ENCODE data around the gene CLIC1. TPM values are rescaled to one million over a fixed set of nuclear protein-coding genes. Genes with fewer than 3 reads are reported as not detected.

Gene CLIC1
- 100 to 1,000 TPM in 4 of 5 donors, 10 to 100 TPM in 1; 89.5 to 146 (median 112) TPM for total RNA-seq
- 316 TPM for total RNA-seq (2013)
- total RNA-seq, result 60.3 to 385 (median 123) reads per million in 29 experiments

GRCh38 chr6:31736021-31736767 is at the start of gene CLIC1:
CLIC1 (minus strand) TSS chr6:31736530; CDS start chr6:31736300, 230 bp downstream.
- no peaks in the 10 kb centered on the region for H3K27me3 Mint-ChIP-seq
- H3K9me3 ChIP-seq, result no peaks in the 10 kb centered on the region
- H3K9me3 Mint-ChIP-seq, result no peaks in the 10 kb centered on the region
- peak within 1 kb of the TSS; percentile 81 for H3K27ac ChIP-seq (ENCODE audit: low read length)
- ChIA-PET CTCF (interaction anchor here in 1 of 2 donors (1.0 to 1.7 kb wide), 3 partner anchors 8 to 94 kb away, joined by 4 to 9 read pairs (median 5); no protein-coding TSS in a partner anchor), POLR2A (interaction anchor here in 1 of 2 donors (0.5 kb wide), 1 partner anchor 74 kb away, joined by 5 read pairs; no protein-coding TSS in a partner anchor)
- peaks cover 73 to 83% (median 77%) of the 10 kb centered on the region in 3 donors for H3K4me1 Mint-ChIP-seq
- peaks cover 45 to 70% of the 10 kb centered on the region in 2 experiments for H3K4me1 ChIP-seq (ENCODE audit: control insufficient read depth in 1 of 2, extremely low read depth in 1 of 2, insufficient read depth in 2 of 2, low read length in 2 of 2)
- peak within 1 kb of the TSS; percentile 85 to 90 for H3K4me3 ChIP-seq (ENCODE audit: control insufficient read depth in 1 of 2, extremely low read depth in 1 of 2, low read length in 1 of 2)
- DNase-seq (peak in 32 of 35 experiments; percentile 7 to 79 (median 46)), ATAC-seq (replicated peaks in 1 of 4) (peak; percentile 6 to 23 (median 16))
- H3K27me3 ChIP-seq (replicated peaks in 1 of 2; ENCODE audit: control insufficient read depth in 2 of 2, extremely low read depth in 1 of 2, insufficient read depth in 2 of 2, low read length in 1 of 2), result no peaks in the 10 kb centered on the region
- H3K4me3 Mint-ChIP-seq, result peak within 1 kb of the TSS; percentile 91 to 95 (median 92)
- peaks cover 4 to 30% of the 10 kb centered on the region in 2 donors for H3K36me3 ChIP-seq (ENCODE audit: control insufficient read depth in 2 of 2, extremely low read depth in 1 of 2, insufficient read depth in 1 of 2, low read length in 1 of 2)
- peaks cover 19% of the 10 kb centered on the region for H3K36me3 Mint-ChIP-seq
- WGBS (ENCODE audit: insufficient coverage), result 0% methylated on average over 6 of the region's 24 CpGs
- H3K27ac Mint-ChIP-seq, result peak within 1 kb of the TSS; percentile 95 to 97

- WGBS (ENCODE audit: insufficient coverage), result 97% methylated on average over 10 of the region's 11 CpGs
- H3K27me3 ChIP-seq (replicated peaks in 1 of 2; ENCODE audit: control insufficient read depth in 2 of 2, extremely low read depth in 1 of 2, insufficient read depth in 2 of 2, low read length in 1 of 2), result peaks cover 0 to 3% of the 10 kb centered on the region in 2 experiments
- no peak overlapping the region for H3K27ac Mint-ChIP-seq
- H3K4me1 Mint-ChIP-seq, result peaks cover 0 to 6% (median 2%) of the 10 kb centered on the region in 3 donors
- no peaks in the 10 kb centered on the region for H3K9me3 Mint-ChIP-seq
- H3K27me3 Mint-ChIP-seq, result no peaks in the 10 kb centered on the region
- no peaks in the 10 kb centered on the region for H3K4me1 ChIP-seq (ENCODE audit: control insufficient read depth in 1 of 2, extremely low read depth in 1 of 2, insufficient read depth in 2 of 2, low read length in 2 of 2)
- ATAC-seq (replicated peaks in 1 of 4) (no peak), DNase-seq (no peak)
- H3K36me3 ChIP-seq (ENCODE audit: control insufficient read depth in 2 of 2, extremely low read depth in 1 of 2, insufficient read depth in 1 of 2, low read length in 1 of 2), result peaks cover 4 to 45% of the 10 kb centered on the region in 2 donors
- H3K9me3 ChIP-seq, result no peaks in the 10 kb centered on the region
- CTCF ChIA-PET, result interaction anchor here in 1 of 2 donors (0.7 kb wide), 1 partner anchor 189 kb away, joined by 4 read pairs; no protein-coding TSS in a partner anchor
- no peak overlapping the region for H3K27ac ChIP-seq (ENCODE audit: low read length)
- POLR2A ChIA-PET, result no interaction called here
- H3K4me3 ChIP-seq (ENCODE audit: control insufficient read depth in 1 of 2, extremely low read depth in 1 of 2, low read length in 1 of 2), result no peak overlapping the region
- H3K4me3 Mint-ChIP-seq, result no peak overlapping the region
- H3K36me3 Mint-ChIP-seq, result peaks cover 32% of the 10 kb centered on the region
These were observed 49.1 kb upstream of the CLIC1 start for GRCh38 chr6:31785475-31785874.

- no peak overlapping the region for H3K27ac Mint-ChIP-seq
- no peak for DNase-seq
These were observed 48.0 kb upstream of the CLIC1 start for GRCh38 chr6:31784098-31784925.

GRCh38 chr6:31782126-31782855 is 46.0 kb upstream of the CLIC1 start:
- H3K4me1 ChIP-seq (ENCODE audit: control insufficient read depth in 1 of 2, extremely low read depth in 1 of 2, insufficient read depth in 2 of 2, low read length in 2 of 2), result peaks cover 0 to 8% of the 10 kb centered on the region in 2 experiments
- H3K27me3 ChIP-seq (replicated peaks in 1 of 2; ENCODE audit: control insufficient read depth in 2 of 2, extremely low read depth in 1 of 2, insufficient read depth in 2 of 2, low read length in 1 of 2), result peaks cover 0 to 3% of the 10 kb centered on the region in 2 experiments
- H3K27ac Mint-ChIP-seq, result no peak overlapping the region
- H3K4me1 Mint-ChIP-seq, result peaks cover 4 to 7% (median 7%) of the 10 kb centered on the region in 3 donors
- ChIA-PET CTCF (no interaction called here), POLR2A (no interaction called here)
- H3K27ac ChIP-seq (ENCODE audit: low read length), result no peak overlapping the region
- no peaks in the 10 kb centered on the region for H3K27me3 Mint-ChIP-seq
- H3K4me3 ChIP-seq (ENCODE audit: control insufficient read depth in 1 of 2, extremely low read depth in 1 of 2, low read length in 1 of 2), result no peak overlapping the region
- no peaks in the 10 kb centered on the region for H3K9me3 ChIP-seq
- H3K4me3 Mint-ChIP-seq, result no peak overlapping the region
- DNase-seq (no peak), ATAC-seq (replicated peaks in 1 of 4) (no peak)
- H3K36me3 Mint-ChIP-seq, result peaks cover 30% of the 10 kb centered on the region
- 96% methylated on average over 31 of the region's 32 CpGs for WGBS (ENCODE audit: insufficient coverage)
- H3K9me3 Mint-ChIP-seq, result no peaks in the 10 kb centered on the region
- peaks cover 20 to 63% of the 10 kb centered on the region in 2 donors for H3K36me3 ChIP-seq (ENCODE audit: control insufficient read depth in 2 of 2, extremely low read depth in 1 of 2, insufficient read depth in 1 of 2, low read length in 1 of 2)

More at GRCh38 chr6:31784098-31784925, 48.0 kb upstream of the CLIC1 start:
- Histone ChIP-seq H3K27me3 (replicated peaks in 1 of 2; ENCODE audit: control insufficient read depth in 2 of 2, extremely low read depth in 1 of 2, insufficient read depth in 2 of 2, low read length in 1 of 2) (peaks cover 0 to 3% of the 10 kb centered on the region in 2 experiments), H3K4me1 (ENCODE audit: control insufficient read depth in 1 of 2, extremely low read depth in 1 of 2, insufficient read depth in 2 of 2, low read length in 2 of 2) (no peaks in the 10 kb centered on the region), H3K27ac (ENCODE audit: low read length) (no peak overlapping the region), H3K4me3 (ENCODE audit: control insufficient read depth in 1 of 2, extremely low read depth in 1 of 2, low read length in 1 of 2) (no peak overlapping the region), H3K9me3 (no peaks in the 10 kb centered on the region), H3K36me3 (ENCODE audit: control insufficient read depth in 2 of 2, extremely low read depth in 1 of 2, insufficient read depth in 1 of 2, low read length in 1 of 2) (peaks cover 11 to 56% of the 10 kb centered on the region in 2 donors)
- Mint-ChIP-seq H3K9me3 (no peaks in the 10 kb centered on the region), H3K27me3 (no peaks in the 10 kb centered on the region), H3K36me3 (peaks cover 31% of the 10 kb centered on the region), H3K4me1 (peaks cover 0 to 3% (median 0%) of the 10 kb centered on the region in 3 donors), H3K4me3 (no peak overlapping the region)
- ATAC-seq (replicated peaks in 1 of 4), result no peak
- ChIA-PET CTCF (no interaction called here), POLR2A (interaction anchor here in 1 of 2 donors (0.6 to 0.7 kb wide), 2 partner anchors 32 to 44 kb away, joined by 5 to 8 read pairs; partner anchors contain the start of gene MSH5)
- over 99% methylated on average over 13 of the region's 15 CpGs for WGBS (ENCODE audit: insufficient coverage)

GRCh38 chr6:31781244-31782125 is 45.2 kb upstream of the CLIC1 start:
- Histone ChIP-seq H3K4me1 (ENCODE audit: control insufficient read depth in 1 of 2, extremely low read depth in 1 of 2, insufficient read depth in 2 of 2, low read length in 2 of 2) (peaks cover 0 to 16% of the 10 kb centered on the region in 2 experiments), H3K27me3 (replicated peaks in 1 of 2; ENCODE audit: control insufficient read depth in 2 of 2, extremely low read depth in 1 of 2, insufficient read depth in 2 of 2, low read length in 1 of 2) (peaks cover 0 to 3% of the 10 kb centered on the region in 2 experiments), H3K27ac (ENCODE audit: low read length) (no peak overlapping the region), H3K9me3 (no peaks in the 10 kb centered on the region), H3K4me3 (ENCODE audit: control insufficient read depth in 1 of 2, extremely low read depth in 1 of 2, low read length in 1 of 2) (no peak overlapping the region), H3K36me3 (ENCODE audit: control insufficient read depth in 2 of 2, extremely low read depth in 1 of 2, insufficient read depth in 1 of 2, low read length in 1 of 2) (peaks cover 20 to 63% of the 10 kb centered on the region in 2 donors)
- Mint-ChIP-seq H3K27ac (no peak overlapping the region), H3K27me3 (no peaks in the 10 kb centered on the region), H3K9me3 (no peaks in the 10 kb centered on the region), H3K36me3 (peaks cover 30% of the 10 kb centered on the region), H3K4me3 (no peak overlapping the region), H3K4me1 (peaks cover 12 to 16% (median 15%) of the 10 kb centered on the region in 3 donors)
- no peak for ATAC-seq (replicated peaks in 1 of 4)
- POLR2A ChIA-PET, result interaction anchor here in 1 of 2 donors (0.5 kb wide), 1 partner anchor 86 kb away, joined by 3 read pairs; no protein-coding TSS in a partner anchor
- WGBS (ENCODE audit: insufficient coverage), result 92% methylated on average over 13 of the region's 23 CpGs
- no peak for DNase-seq
- CTCF ChIA-PET, result no interaction called here
